ENCODE data around the gene OR10K1. TPM values are rescaled to one million over a fixed set of nuclear protein-coding genes. Genes with fewer than 3 reads are reported as not detected.
"Not testable (repeated sequence)": the region's sequence is repeated elsewhere in the genome, so short reads cannot be mapped to it uniquely, and the experiment has no call there.

The OR10K1 gene
- not detected in 2 replicates for total RNA-seq (2014; rRNA removed; shearing (Covaris generic))

- no peak for DNase-seq (ENCODE audit: low read depth)
Measured at GRCh38 chr1:158461534-158461933, at the start of gene OR10K1. Gene OR10K1 (plus strand): TSS chr1:158461834. CDS start chr1:158465562, 3,728 bp downstream.

- no peak for DNase-seq (ENCODE audit: low read depth)
Measured at GRCh38 chr1:158414651-158415345, 46.8 kb upstream of the OR10K1 start.

- DNase-seq (ENCODE audit: low read depth), result no peak
Measured at GRCh38 chr1:158417586-158417985, 44.0 kb upstream of the OR10K1 start.

GRCh38 chr1:158422212-158422611, 39.4 kb upstream of the OR10K1 start:
- no peak for DNase-seq (ENCODE audit: low read depth)

- DNase-seq (ENCODE audit: low read depth), result no peak
Measured at GRCh38 chr1:158425027-158425426, 36.6 kb upstream of the OR10K1 start.

GRCh38 chr1:158426137-158426536, 35.5 kb upstream of the OR10K1 start, which contains the start of gene OR10K2:
Gene OR10K2 (minus strand): TSS chr1:158426237. CDS start chr1:158420866, 5,371 bp downstream.
- DNase-seq (ENCODE audit: low read depth), result no peak

- DNase-seq (ENCODE audit: low read depth), result not testable (repeated sequence)
Measured at GRCh38 chr1:158430163-158430562, 31.5 kb upstream of the OR10K1 start.

- DNase-seq (ENCODE audit: low read depth), result no peak
Measured at GRCh38 chr1:158434741-158435140, 26.9 kb upstream of the OR10K1 start.

- DNase-seq (ENCODE audit: low read depth), result no peak
Measured at GRCh38 chr1:158445376-158445775, 16.3 kb upstream of the OR10K1 start.

GRCh38 chr1:158454537-158454936, 7.1 kb upstream of the OR10K1 start:
- DNase-seq (ENCODE audit: low read depth), result no peak

- no peak for DNase-seq (ENCODE audit: low read depth)
Measured at GRCh38 chr1:158457246-158457645, 4.4 kb upstream of the OR10K1 start.

GRCh38 chr1:158458263-158458662, 3.4 kb upstream of the OR10K1 start:
- no peak for DNase-seq (ENCODE audit: low read depth)

- DNase-seq (ENCODE audit: low read depth), result no peak
Measured at GRCh38 chr1:158471920-158472319, 10.3 kb downstream of the OR10K1 start, which contains the start of gene OR10R2. Gene OR10R2 (plus strand): TSS chr1:158472220. CDS start chr1:158472326, 106 bp downstream.

- DNase-seq (ENCODE audit: low read depth), result no peak
Measured at GRCh38 chr1:158485455-158485854, 23.8 kb downstream of the OR10K1 start.

- no peak for DNase-seq (ENCODE audit: low read depth)
Measured at GRCh38 chr1:158491316-158491715, 29.7 kb downstream of the OR10K1 start.

GRCh38 chr1:158493054-158493453, 31.4 kb downstream of the OR10K1 start:
- no peak for DNase-seq (ENCODE audit: low read depth)

GRCh38 chr1:158494796-158495195, 33.2 kb downstream of the OR10K1 start:
- DNase-seq (ENCODE audit: low read depth), result no peak

GRCh38 chr1:158496374-158496773, 34.7 kb downstream of the OR10K1 start:
- DNase-seq (ENCODE audit: low read depth), result peak; percentile 4

- peak; percentile 13 for DNase-seq (ENCODE audit: low read depth)
Measured at GRCh38 chr1:158506369-158506987, 44.8 kb downstream of the OR10K1 start.

- no peak for DNase-seq (ENCODE audit: low read depth)
Measured at GRCh38 chr1:158507511-158507910, 45.9 kb downstream of the OR10K1 start.

GRCh38 chr1:158509471-158510156, 48.0 kb downstream of the OR10K1 start:
- DNase-seq (ENCODE audit: low read depth), result peak; percentile 6

GRCh38 chr1:158516966-158517365, 55.3 kb downstream of the OR10K1 start:
- DNase-seq (ENCODE audit: low read depth), result no peak
